IPS-18a (cell line): Measurements from ENCODE around the gene SIX1.

Experiments used
- H3K27ac ChIP-seq: one replicate; pipeline ENCODE4 v1.5.1; 2013; ENCODE audit warnings: low read length
- H3K27me3 ChIP-seq: one replicate; pipeline ENCODE4 v1.6.1; 2013; ENCODE audit warnings: mild to moderate bottlenecking, low read length; ENCODE audit not compliant: control insufficient read depth, insufficient read depth
- H3K36me3 ChIP-seq: one replicate; pipeline ENCODE4 v1.6.1; 2013; ENCODE audit warnings: low read depth, low read length; ENCODE audit not compliant: control insufficient read depth
- H3K4me1 ChIP-seq: one replicate; pipeline ENCODE4 v1.6.1; 2013; ENCODE audit warnings: low read depth, low read length; ENCODE audit not compliant: control insufficient read depth
- H3K4me3 ChIP-seq: one replicate; pipeline ENCODE4 v1.5.1; 2013; ENCODE audit warnings: low read length
- H3K9ac ChIP-seq: one replicate; pipeline ENCODE4 v1.6.1; 2013; ENCODE audit warnings: mild to moderate bottlenecking, low read length, moderate library complexity
- H3K9me3 ChIP-seq: one replicate; pipeline ENCODE4 v1.6.1; 2013; ENCODE audit warnings: low read depth, low read length; ENCODE audit not compliant: control insufficient read depth

The SIX1 gene

DNA sequence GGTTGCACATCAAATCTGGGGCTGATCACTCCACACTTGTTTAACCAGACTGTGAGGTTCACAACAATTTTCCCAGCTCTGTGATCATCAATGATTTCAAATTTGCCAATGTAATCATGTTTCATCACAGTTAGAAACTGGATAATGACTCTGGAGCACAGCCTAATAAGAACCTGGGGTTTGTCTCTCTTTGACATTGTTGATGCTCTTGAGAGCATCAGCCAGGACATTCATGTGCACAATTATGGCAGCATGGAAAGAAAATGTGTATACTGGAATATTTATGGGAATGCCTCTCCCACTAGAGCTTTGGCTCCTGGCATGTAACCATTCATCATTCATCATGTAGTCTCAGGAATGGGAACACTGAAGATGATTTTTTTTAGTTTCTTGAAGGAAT lies 47.0 kb downstream of the SIX1 start:
- H3K9me3 ChIP-seq, result peaks cover 6% of the 10 kb centered on the region

DNA sequence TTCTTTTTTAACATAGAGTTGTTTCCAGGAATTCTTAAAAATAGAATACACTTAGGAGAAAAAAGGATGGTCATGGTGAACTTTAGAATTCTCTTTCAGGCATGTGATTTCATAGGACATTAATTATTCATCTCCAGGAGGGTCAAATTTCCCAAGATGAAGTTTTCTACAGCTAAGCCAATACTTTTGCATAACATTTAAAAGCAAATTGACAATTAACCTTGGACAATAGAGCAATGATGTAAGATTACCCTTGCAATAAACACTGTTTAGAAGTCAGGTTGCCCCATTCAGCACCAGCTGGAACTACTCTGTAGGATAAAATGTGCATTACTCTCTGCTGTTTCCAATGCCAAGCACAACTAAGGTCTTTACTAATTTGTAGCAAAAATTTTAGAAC lies 49.5 kb downstream of the SIX1 start:
- no peaks in the 10 kb centered on the region for H3K27me3 ChIP-seq
- no peak overlapping the region for H3K4me3 ChIP-seq
- H3K36me3 ChIP-seq, result no peaks in the 10 kb centered on the region
- H3K4me1 ChIP-seq, result no peaks in the 10 kb centered on the region
- no peak overlapping the region for H3K27ac ChIP-seq
- no peaks in the 10 kb centered on the region for H3K9me3 ChIP-seq
- no peak overlapping the region for H3K9ac ChIP-seq

More for the DNA sequence above, 47.0 kb downstream of the SIX1 start:
- Histone ChIP-seq H3K4me3 (no peak overlapping the region), H3K27me3 (no peaks in the 10 kb centered on the region), H3K27ac (no peak overlapping the region), H3K4me1 (no peaks in the 10 kb centered on the region), H3K9ac (no peak overlapping the region), H3K36me3 (no peaks in the 10 kb centered on the region)

DNA sequence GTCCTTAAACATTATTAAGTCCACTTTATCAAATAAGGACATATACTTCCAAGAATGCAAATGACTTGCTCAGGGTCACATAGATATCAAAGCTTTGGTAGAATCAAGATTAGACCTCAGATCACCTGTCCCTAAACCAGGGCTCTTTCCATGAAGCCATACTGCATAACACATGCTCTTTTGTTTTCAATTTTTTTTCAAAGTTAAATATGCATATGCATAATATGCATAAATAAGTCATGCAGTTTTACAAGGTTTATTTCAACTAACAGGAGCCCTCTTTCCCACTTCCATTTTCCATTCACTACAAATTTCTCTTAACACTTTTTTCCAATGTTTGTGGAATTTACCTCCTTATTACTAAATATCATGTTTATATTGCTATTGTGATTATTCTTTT lies 53.1 kb downstream of the SIX1 start:
- no peak overlapping the region for H3K4me3 ChIP-seq

DNA sequence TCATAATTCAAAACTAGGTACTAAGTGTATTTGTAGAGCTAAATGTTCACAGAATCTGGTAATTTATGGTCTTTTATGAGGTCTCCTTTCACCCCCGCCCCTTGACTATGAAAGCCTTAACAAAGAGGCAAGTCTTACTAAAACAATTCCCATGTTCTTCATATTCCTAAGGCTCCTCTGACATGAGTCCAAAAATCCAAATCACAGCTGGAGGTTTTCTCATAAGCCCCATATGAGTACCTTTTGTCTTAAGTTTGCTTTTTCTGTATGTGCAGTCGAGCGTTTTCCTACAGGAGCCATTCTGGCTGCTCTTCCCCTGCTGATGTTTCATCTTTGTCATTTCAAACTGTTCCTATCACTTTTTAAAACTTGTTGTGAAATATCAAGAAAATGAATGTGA lies 55.2 kb downstream of the SIX1 start:
- Histone ChIP-seq H3K36me3 (no peaks in the 10 kb centered on the region), H3K4me1 (no peaks in the 10 kb centered on the region), H3K9me3 (no peaks in the 10 kb centered on the region), H3K27ac (no peak overlapping the region), H3K4me3 (no peak overlapping the region), H3K27me3 (no peaks in the 10 kb centered on the region), H3K9ac (no peak overlapping the region)

More for the DNA sequence above, 53.1 kb downstream of the SIX1 start:
- no peak overlapping the region for H3K9ac ChIP-seq
- no peaks in the 10 kb centered on the region for H3K27me3 ChIP-seq
- H3K36me3 ChIP-seq, result no peaks in the 10 kb centered on the region
- no peaks in the 10 kb centered on the region for H3K4me1 ChIP-seq
- H3K9me3 ChIP-seq, result no peaks in the 10 kb centered on the region
- no peak overlapping the region for H3K27ac ChIP-seq
